Measurements from ENCODE around the gene TKT.

The TKT gene

GRCh38 chr3:53238886-53239285, 16.9 kb downstream of the TKT start:
- no peak for DNase-seq

- DNase-seq = no peak
Observed at GRCh38 chr3:53238051-53238850, 17.6 kb downstream of the TKT start.

- DNase-seq = no peak
Observed at GRCh38 chr3:53236112-53236841, 19.5 kb downstream of the TKT start.

- no peak for DNase-seq
Observed at GRCh38 chr3:53235545-53235944, 20.3 kb downstream of the TKT start.

GRCh38 chr3:53234841-53235232, 21.0 kb downstream of the TKT start:
- no peak for DNase-seq

GRCh38 chr3:53234130-53234840, 21.5 kb downstream of the TKT start:
- DNase-seq = no peak

- DNase-seq = no peak
Observed at GRCh38 chr3:53232641-53233377, 23.0 kb downstream of the TKT start.

GRCh38 chr3:53231532-53232511, 24.0 kb downstream of the TKT start:
- no peak for DNase-seq

GRCh38 chr3:53230789-53231188, 25.0 kb downstream of the TKT start:
- DNase-seq = no peak

- no peak for DNase-seq
Observed at GRCh38 chr3:53230041-53230621, 25.7 kb downstream of the TKT start.

GRCh38 chr3:53229606-53230005, 26.2 kb downstream of the TKT start:
- no peak for DNase-seq

- no peak for DNase-seq
Observed at GRCh38 chr3:53229171-53229570, 26.7 kb downstream of the TKT start.

GRCh38 chr3:53227993-53228885, 27.6 kb downstream of the TKT start:
- DNase-seq = no peak

GRCh38 chr3:53226841-53227407, 28.9 kb downstream of the TKT start:
- DNase-seq = no peak

- no peak for DNase-seq
Observed at GRCh38 chr3:53226142-53226840, 29.5 kb downstream of the TKT start.

- DNase-seq = no peak
Observed at GRCh38 chr3:53225651-53226050, 30.2 kb downstream of the TKT start.

- DNase-seq = no peak
Observed at GRCh38 chr3:53225181-53225580, 30.6 kb downstream of the TKT start.

- DNase-seq = no peak
Observed at GRCh38 chr3:53224536-53224935, 31.3 kb downstream of the TKT start.

GRCh38 chr3:53224026-53224425, 31.8 kb downstream of the TKT start:
- no peak for DNase-seq
